Fibroblast of upper back skin (primary cell): Measurements from ENCODE around the gene ZDHHC17.
"Not testable (repeated sequence)": the region's sequence is repeated elsewhere in the genome, so short reads cannot be mapped to it uniquely, and the experiment has no call there.

ENCODE experiments used
- DNase-seq: peaks from one replicate; pipeline ENCODE4 v3.0.0-alpha.2; 2013

The ZDHHC17 gene

GRCh38 chr12:76768576-76768975 is 4.7 kb downstream of the ZDHHC17 start:
- no peak for DNase-seq

GRCh38 chr12:76777765-76778216 is 13.9 kb downstream of the ZDHHC17 start:
- no peak for DNase-seq

GRCh38 chr12:76778364-76778763 is 14.4 kb downstream of the ZDHHC17 start:
- no peak for DNase-seq

GRCh38 chr12:76779310-76779709 is 15.4 kb downstream of the ZDHHC17 start:
- not testable (repeated sequence) for DNase-seq

GRCh38 chr12:76781321-76781720 is 17.4 kb downstream of the ZDHHC17 start:
- DNase-seq: no peak

GRCh38 chr12:76782526-76782925 is 18.6 kb downstream of the ZDHHC17 start:
- DNase-seq: no peak

- peak; percentile 81 for DNase-seq
Observed at GRCh38 chr12:76784600-76785051, 20.7 kb downstream of the ZDHHC17 start.

- no peak for DNase-seq
Observed at GRCh38 chr12:76785407-76785806, 21.5 kb downstream of the ZDHHC17 start.

GRCh38 chr12:76786986-76787385 is 23.1 kb downstream of the ZDHHC17 start:
- DNase-seq: no peak

- no peak for DNase-seq
Observed at GRCh38 chr12:76787689-76788088, 23.8 kb downstream of the ZDHHC17 start.

GRCh38 chr12:76789335-76790050 is 25.6 kb downstream of the ZDHHC17 start:
- peak; percentile 8 for DNase-seq

GRCh38 chr12:76790564-76791552 is 26.9 kb downstream of the ZDHHC17 start:
- peak; percentile 18 for DNase-seq

- no peak for DNase-seq
Observed at GRCh38 chr12:76792828-76793227, 28.9 kb downstream of the ZDHHC17 start.

- no peak for DNase-seq
Observed at GRCh38 chr12:76798864-76799263, 34.9 kb downstream of the ZDHHC17 start.

GRCh38 chr12:76799362-76799761 is 35.4 kb downstream of the ZDHHC17 start:
- DNase-seq: no peak

- DNase-seq: no peak
Observed at GRCh38 chr12:76802060-76802459, 38.1 kb downstream of the ZDHHC17 start.

- no peak for DNase-seq
Observed at GRCh38 chr12:76804435-76804976, 40.6 kb downstream of the ZDHHC17 start.

GRCh38 chr12:76810671-76811419 is 46.9 kb downstream of the ZDHHC17 start:
- DNase-seq: no peak

GRCh38 chr12:76811976-76812375 is 48.1 kb downstream of the ZDHHC17 start:
- DNase-seq: no peak

- DNase-seq: no peak
Observed at GRCh38 chr12:76813265-76813664, 49.4 kb downstream of the ZDHHC17 start.

GRCh38 chr12:76813972-76814371 is 50.1 kb downstream of the ZDHHC17 start:
- no peak for DNase-seq

GRCh38 chr12:76820888-76821482 is 57.1 kb downstream of the ZDHHC17 start:
- peak; percentile 50 for DNase-seq
